Measurements from ENCODE around the gene PAIP1.
A peak's percentile ranks its signal among the peaks of the same experiment; 100 is the strongest.
"Not testable (repeated sequence)": the region's sequence is repeated elsewhere in the genome, so short reads cannot be mapped to it uniquely, and the experiment has no call there.

Gene PAIP1

GRCh38 chr5:43565043-43565442, 8.2 kb upstream of the PAIP1 start:
- H3K4me1 ChIP-seq (ENCODE audit: control insufficient read depth, insufficient read depth, low read length): no peaks in the 10 kb centered on the region
- H3K27me3 ChIP-seq (ENCODE audit: control insufficient read depth, insufficient read depth, low read length): no peaks in the 10 kb centered on the region
- no peaks in the 10 kb centered on the region for H3K9me3 ChIP-seq (ENCODE audit: control insufficient read depth, insufficient read depth, low read length)
- H3K4me3 ChIP-seq (ENCODE audit: low read depth, low read length): no peak overlapping the region
- no peaks in the 10 kb centered on the region for H3K36me3 ChIP-seq (ENCODE audit: control insufficient read depth, insufficient read depth, low read length)
- H3K9ac ChIP-seq (ENCODE audit: low read depth, low read length): no peak overlapping the region

- Histone ChIP-seq H3K27me3 (ENCODE audit: control insufficient read depth, insufficient read depth, low read length) (no peaks in the 10 kb centered on the region), H3K4me1 (ENCODE audit: control insufficient read depth, insufficient read depth, low read length) (no peaks in the 10 kb centered on the region), H3K9me3 (ENCODE audit: control insufficient read depth, insufficient read depth, low read length) (no peaks in the 10 kb centered on the region), H3K9ac (ENCODE audit: low read depth, low read length) (no peak overlapping the region), H3K36me3 (ENCODE audit: control insufficient read depth, insufficient read depth, low read length) (no peaks in the 10 kb centered on the region), H3K4me3 (ENCODE audit: low read depth, low read length) (no peak overlapping the region)
Observed at GRCh38 chr5:43564289-43564850, 7.5 kb upstream of the PAIP1 start.

DNA sequence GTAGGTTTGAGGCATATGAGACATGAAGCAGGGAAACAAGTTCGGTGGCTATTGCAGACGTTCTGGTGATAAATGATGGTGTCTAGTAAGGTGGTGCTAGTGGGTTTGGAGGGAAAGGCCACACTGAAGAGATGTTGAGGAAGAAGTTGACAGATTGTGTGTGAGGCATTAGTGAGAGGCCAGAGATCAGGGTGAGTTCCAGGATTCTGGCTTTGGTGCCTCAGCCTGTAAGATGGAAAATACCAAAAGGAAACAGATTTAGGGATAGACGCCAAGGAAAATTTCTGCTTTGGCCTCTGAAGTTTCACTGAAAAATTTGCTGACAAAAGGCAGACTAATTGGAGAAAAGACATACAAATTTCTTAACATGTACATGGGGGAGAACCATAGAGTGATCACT, 6.4 kb upstream of the PAIP1 start:
- Histone ChIP-seq H3K9ac (ENCODE audit: low read depth, low read length) (no peak overlapping the region), H3K9me3 (ENCODE audit: control insufficient read depth, insufficient read depth, low read length) (no peaks in the 10 kb centered on the region), H3K36me3 (ENCODE audit: control insufficient read depth, insufficient read depth, low read length) (no peaks in the 10 kb centered on the region), H3K4me1 (ENCODE audit: control insufficient read depth, insufficient read depth, low read length) (no peaks in the 10 kb centered on the region), H3K27me3 (ENCODE audit: control insufficient read depth, insufficient read depth, low read length) (no peaks in the 10 kb centered on the region), H3K4me3 (ENCODE audit: low read depth, low read length) (no peak overlapping the region)

- no peak overlapping the region for H3K4me3 ChIP-seq (ENCODE audit: low read depth, low read length)
- H3K27me3 ChIP-seq (ENCODE audit: control insufficient read depth, insufficient read depth, low read length): no peaks in the 10 kb centered on the region
- H3K9me3 ChIP-seq (ENCODE audit: control insufficient read depth, insufficient read depth, low read length): no peaks in the 10 kb centered on the region
- H3K36me3 ChIP-seq (ENCODE audit: control insufficient read depth, insufficient read depth, low read length): no peaks in the 10 kb centered on the region
- H3K9ac ChIP-seq (ENCODE audit: low read depth, low read length): no peak overlapping the region
- no peaks in the 10 kb centered on the region for H3K4me1 ChIP-seq (ENCODE audit: control insufficient read depth, insufficient read depth, low read length)
Observed at GRCh38 chr5:43561356-43561755, 4.5 kb upstream of the PAIP1 start.

- H3K9me3 ChIP-seq (ENCODE audit: control insufficient read depth, insufficient read depth, low read length): no peaks in the 10 kb centered on the region
- H3K4me1 ChIP-seq (ENCODE audit: control insufficient read depth, insufficient read depth, low read length): no peaks in the 10 kb centered on the region
- no peaks in the 10 kb centered on the region for H3K36me3 ChIP-seq (ENCODE audit: control insufficient read depth, insufficient read depth, low read length)
- H3K9ac ChIP-seq (ENCODE audit: low read depth, low read length): no peak overlapping the region
- no peaks in the 10 kb centered on the region for H3K27me3 ChIP-seq (ENCODE audit: control insufficient read depth, insufficient read depth, low read length)
- no peak overlapping the region for H3K4me3 ChIP-seq (ENCODE audit: low read depth, low read length)
Observed at GRCh38 chr5:43560128-43560527, 3.3 kb upstream of the PAIP1 start.

DNA sequence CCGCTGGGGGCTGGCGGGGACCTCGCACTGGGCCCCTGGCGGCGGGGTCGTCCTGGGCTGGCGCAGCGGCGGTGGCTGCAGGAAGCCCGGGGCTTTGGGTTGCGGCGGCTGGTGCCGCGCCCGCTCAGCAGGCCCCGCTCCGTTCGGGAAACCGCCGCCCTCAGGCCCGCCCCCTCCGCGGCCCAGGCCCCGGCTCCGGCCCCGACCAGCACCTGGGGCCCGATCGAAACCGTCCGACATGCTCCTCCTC, 345 bp downstream of the PAIP1 start:
- H3K36me3 ChIP-seq (ENCODE audit: control insufficient read depth, insufficient read depth, low read length); H3K4me1 ChIP-seq (ENCODE audit: control insufficient read depth, insufficient read depth, low read length); H3K9me3 ChIP-seq (ENCODE audit: control insufficient read depth, insufficient read depth, low read length); H3K27me3 ChIP-seq (ENCODE audit: control insufficient read depth, insufficient read depth, low read length): not testable (repeated sequence)
- peak overlapping the region; percentile 97 for H3K9ac ChIP-seq (ENCODE audit: low read depth, low read length)
- H3K4me3 ChIP-seq (ENCODE audit: low read depth, low read length): peak overlapping the region; percentile 95

DNA sequence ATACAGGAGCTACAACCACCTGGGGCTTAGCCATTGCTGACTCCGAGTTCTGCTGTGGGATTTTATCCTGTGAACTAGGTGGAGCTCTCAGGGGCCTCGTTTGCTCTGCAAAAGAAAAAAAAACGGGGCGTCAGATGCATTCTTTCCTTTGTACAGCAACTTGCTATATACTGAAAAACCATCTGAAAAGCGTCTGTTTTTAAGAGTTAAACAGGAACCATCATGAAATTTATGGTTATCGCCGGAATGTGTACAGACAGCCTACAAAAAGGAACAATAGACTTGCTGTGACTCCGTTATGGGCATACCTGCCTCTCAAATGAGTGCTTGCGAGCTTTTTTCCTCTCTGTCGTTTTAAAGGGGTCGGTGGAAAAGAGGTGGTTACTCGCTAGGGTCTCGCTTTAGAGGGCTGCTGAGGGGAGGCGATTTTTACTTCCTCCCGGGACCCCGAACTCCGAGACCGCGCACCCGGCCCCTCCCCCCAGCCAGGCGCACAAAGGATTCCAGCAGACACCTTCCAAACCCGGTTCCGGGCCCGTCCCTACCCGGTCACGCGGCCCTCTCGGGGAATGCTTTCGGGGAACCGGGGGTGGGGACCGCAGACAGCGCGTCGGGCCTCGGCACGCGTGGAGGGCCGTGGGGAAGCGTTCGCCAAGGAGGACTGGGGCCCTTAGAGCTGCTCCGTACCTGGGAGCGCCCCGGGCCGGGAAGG, 826 bp downstream of the PAIP1 start:
- no peaks in the 10 kb centered on the region for H3K36me3 ChIP-seq (ENCODE audit: control insufficient read depth, insufficient read depth, low read length)
- H3K9me3 ChIP-seq (ENCODE audit: control insufficient read depth, insufficient read depth, low read length): no peaks in the 10 kb centered on the region
- H3K9ac ChIP-seq (ENCODE audit: low read depth, low read length): peak overlapping the region; percentile 97
- H3K4me1 ChIP-seq (ENCODE audit: control insufficient read depth, insufficient read depth, low read length): peaks cover 4% of the 10 kb centered on the region
- no peaks in the 10 kb centered on the region for H3K27me3 ChIP-seq (ENCODE audit: control insufficient read depth, insufficient read depth, low read length)
- H3K4me3 ChIP-seq (ENCODE audit: low read depth, low read length): peak overlapping the region; percentile 95

GRCh38 chr5:43554497-43554896, 2.4 kb downstream of the PAIP1 start:
- Histone ChIP-seq H3K4me3 (ENCODE audit: low read depth, low read length) (no peak overlapping the region), H3K36me3 (ENCODE audit: control insufficient read depth, insufficient read depth, low read length) (no peaks in the 10 kb centered on the region), H3K4me1 (ENCODE audit: control insufficient read depth, insufficient read depth, low read length) (peaks cover 4% of the 10 kb centered on the region), H3K9me3 (ENCODE audit: control insufficient read depth, insufficient read depth, low read length) (no peaks in the 10 kb centered on the region), H3K9ac (ENCODE audit: low read depth, low read length) (no peak overlapping the region), H3K27me3 (ENCODE audit: control insufficient read depth, insufficient read depth, low read length) (no peaks in the 10 kb centered on the region)

GRCh38 chr5:43553381-43553780, 3.5 kb downstream of the PAIP1 start:
- no peaks in the 10 kb centered on the region for H3K27me3 ChIP-seq (ENCODE audit: control insufficient read depth, insufficient read depth, low read length)
- H3K9me3 ChIP-seq (ENCODE audit: control insufficient read depth, insufficient read depth, low read length): no peaks in the 10 kb centered on the region
- peaks cover 4% of the 10 kb centered on the region for H3K4me1 ChIP-seq (ENCODE audit: control insufficient read depth, insufficient read depth, low read length)
- no peak overlapping the region for H3K9ac ChIP-seq (ENCODE audit: low read depth, low read length)
- no peaks in the 10 kb centered on the region for H3K36me3 ChIP-seq (ENCODE audit: control insufficient read depth, insufficient read depth, low read length)
- H3K4me3 ChIP-seq (ENCODE audit: low read depth, low read length): no peak overlapping the region

DNA sequence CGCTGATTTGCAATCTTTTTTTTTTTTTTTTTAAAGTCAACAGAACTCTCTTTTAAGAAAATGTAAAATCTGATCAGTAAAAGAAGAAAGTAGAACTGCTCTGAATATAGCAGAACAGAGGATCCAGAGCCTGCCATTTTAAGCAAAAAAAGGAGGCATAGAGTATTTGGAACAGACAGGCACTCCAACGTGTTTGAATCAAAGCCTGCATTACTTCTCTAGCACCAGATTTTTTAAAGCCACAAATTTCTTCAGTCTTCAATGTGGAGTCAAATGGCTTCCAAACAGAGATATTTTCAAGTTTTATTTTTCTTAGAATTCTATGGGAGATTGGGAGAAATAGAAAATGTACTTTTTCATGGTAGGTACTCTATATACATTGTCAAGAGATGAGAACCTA, 5.1 kb downstream of the PAIP1 start:
- no peak overlapping the region for H3K9ac ChIP-seq (ENCODE audit: low read depth, low read length)
- H3K4me3 ChIP-seq (ENCODE audit: low read depth, low read length): no peak overlapping the region
- H3K4me1 ChIP-seq (ENCODE audit: control insufficient read depth, insufficient read depth, low read length): peaks cover 4% of the 10 kb centered on the region
- H3K9me3 ChIP-seq (ENCODE audit: control insufficient read depth, insufficient read depth, low read length): no peaks in the 10 kb centered on the region
- H3K27me3 ChIP-seq (ENCODE audit: control insufficient read depth, insufficient read depth, low read length): no peaks in the 10 kb centered on the region
- H3K36me3 ChIP-seq (ENCODE audit: control insufficient read depth, insufficient read depth, low read length): peaks cover 5% of the 10 kb centered on the region

DNA sequence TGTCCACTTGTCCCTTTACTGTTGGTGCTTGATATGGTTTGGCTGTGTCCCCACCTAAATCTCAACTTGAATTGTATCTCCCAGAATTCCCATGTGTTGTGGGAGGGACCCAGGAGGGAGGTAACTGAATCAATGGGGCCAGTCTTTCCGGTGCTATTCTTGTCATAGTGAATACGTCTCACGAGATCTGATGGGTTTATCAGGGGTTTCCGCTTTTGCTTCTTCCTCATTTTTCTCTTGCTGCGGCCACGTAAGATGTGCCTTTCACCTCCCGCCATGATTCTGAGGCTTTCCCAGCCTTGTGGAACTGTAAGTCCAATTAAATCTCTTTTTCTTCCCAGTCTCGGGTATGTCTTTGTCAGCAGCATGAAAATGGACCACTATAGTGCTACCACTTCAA, 7.6 kb downstream of the PAIP1 start:
- H3K9me3 ChIP-seq (ENCODE audit: control insufficient read depth, insufficient read depth, low read length); H3K27me3 ChIP-seq (ENCODE audit: control insufficient read depth, insufficient read depth, low read length); H3K4me3 ChIP-seq (ENCODE audit: low read depth, low read length); H3K9ac ChIP-seq (ENCODE audit: low read depth, low read length); H3K4me1 ChIP-seq (ENCODE audit: control insufficient read depth, insufficient read depth, low read length): not testable (repeated sequence)
- H3K36me3 ChIP-seq (ENCODE audit: control insufficient read depth, insufficient read depth, low read length): peaks cover 16% of the 10 kb centered on the region

- Histone ChIP-seq H3K36me3 (ENCODE audit: control insufficient read depth, insufficient read depth, low read length) (peaks cover 16% of the 10 kb centered on the region), H3K4me1 (ENCODE audit: control insufficient read depth, insufficient read depth, low read length) (no peaks in the 10 kb centered on the region), H3K9me3 (ENCODE audit: control insufficient read depth, insufficient read depth, low read length) (no peaks in the 10 kb centered on the region), H3K4me3 (ENCODE audit: low read depth, low read length) (no peak overlapping the region), H3K9ac (ENCODE audit: low read depth, low read length) (no peak overlapping the region), H3K27me3 (ENCODE audit: control insufficient read depth, insufficient read depth, low read length) (no peaks in the 10 kb centered on the region)
Observed at GRCh38 chr5:43548358-43548757, 8.5 kb downstream of the PAIP1 start.
